ENCODE results near the gene ANKRD36.
"Not testable (repeated sequence)": the region's sequence is repeated elsewhere in the genome, so short reads cannot be mapped to it uniquely, and the experiment has no call there.

GRCh38 chr2:97276232-97276798, 163.4 kb downstream of the ANKRD36 start:
- not testable (repeated sequence) for TF ChIP-seq CTCF (IDR thresholded peaks at IDR 0.05; ENCODE audit: low read length); EZH2 (IDR thresholded peaks at IDR 0.05; ENCODE audit: borderline replicate concordance, low read length)

Measured in OCI-LY1 (cell line).